ENCODE results near the gene TMEM131L.

Gene TMEM131L

DNA sequence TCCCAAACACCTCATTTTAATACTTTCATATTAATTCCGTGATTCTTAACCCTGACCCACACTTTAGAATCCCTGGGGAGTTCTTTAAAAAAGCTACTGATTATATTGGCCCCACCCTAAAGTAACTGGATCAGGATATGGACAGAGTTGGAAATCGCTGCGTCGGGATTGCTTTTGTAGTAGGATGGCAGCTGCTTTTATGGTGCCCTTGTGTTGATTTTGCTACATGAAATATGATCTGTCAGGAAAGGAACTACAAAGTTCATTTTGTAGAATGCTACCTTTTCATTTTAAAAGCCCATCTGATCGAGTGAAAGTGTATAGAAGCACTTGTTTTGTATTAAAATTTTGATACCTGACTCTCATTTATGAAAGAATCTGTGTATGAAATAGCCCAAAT lies 43.6 kb downstream of the TMEM131L start:
- H2BK12ac ChIP-seq (ENCODE audit: low read length in 2 of 2) = no peak overlapping the region
- no peak overlapping the region for H3K4me2 ChIP-seq (ENCODE audit: low read length, poor library complexity, severe bottlenecking)
- no peak overlapping the region for H2BK120ac ChIP-seq (ENCODE audit: low read depth, low read length)
- no peaks in the 10 kb centered on the region for H3K27me3 ChIP-seq (ENCODE audit: control insufficient read depth in 1 of 2, insufficient read depth in 1 of 2, low read length in 2 of 2)
- H3K14ac ChIP-seq (ENCODE audit: low read length in 2 of 2) = no peak overlapping the region
- H2BK15ac ChIP-seq (ENCODE audit: low read depth, poor library complexity, severe bottlenecking) = no peak overlapping the region
- no peak overlapping the region for H3K9ac ChIP-seq (ENCODE audit: low read length)
- H3K4me3 ChIP-seq (ENCODE audit: insufficient read depth in 1 of 2, low read depth in 1 of 2, low read length in 2 of 2) = no peak overlapping the region
- H4K91ac ChIP-seq (ENCODE audit: low read length) = no peak overlapping the region
- no peak overlapping the region for H2AK5ac ChIP-seq (ENCODE audit: low read length, severe bottlenecking)
- no peak overlapping the region for H3K23ac ChIP-seq (ENCODE audit: low read length in 2 of 2)
- H2AFZ ChIP-seq (ENCODE audit: low read depth, low read length) = no peak overlapping the region
- H4K8ac ChIP-seq (ENCODE audit: low read length) = no peak overlapping the region
- H2BK5ac ChIP-seq (ENCODE audit: low read depth, low read length, poor library complexity, severe bottlenecking) = no peak overlapping the region
- H3K18ac ChIP-seq (ENCODE audit: low read depth in 1 of 2, low read length in 2 of 2) = no peak overlapping the region
- no peak overlapping the region for H3K27ac ChIP-seq (ENCODE audit: low read length, poor library complexity, severe bottlenecking)
- peaks cover 2% of the 10 kb centered on the region for H3K4me1 ChIP-seq (ENCODE audit: control insufficient read depth, insufficient read depth, low read depth, low read length)
- H3K9me3 ChIP-seq (ENCODE audit: control insufficient read depth, low read length) = no peaks in the 10 kb centered on the region
- no peak for DNase-seq
- peaks cover 18% of the 10 kb centered on the region for H3K79me1 ChIP-seq (replicated peaks; ENCODE audit: low read length, poor library complexity, severe bottlenecking)
- H3K4ac ChIP-seq (ENCODE audit: low read depth in 1 of 2, low read length in 2 of 2) = no peak overlapping the region
- peaks cover 0 to 3% of the 10 kb centered on the region in 2 experiments for H3K36me3 ChIP-seq (ENCODE audit: control insufficient read depth in 1 of 2, insufficient read depth in 2 of 2, low read depth in 1 of 2, low read length in 2 of 2)
- WGBS = 90% methylated on average over 3 of the region's 5 CpGs

GRCh38 chr4:153510252-153511001 lies 44.3 kb downstream of the TMEM131L start:
- Histone ChIP-seq H3K14ac (ENCODE audit: low read length in 2 of 2) (no peak overlapping the region), H2BK120ac (ENCODE audit: low read depth, low read length) (no peak overlapping the region), H2AK5ac (ENCODE audit: low read length, severe bottlenecking) (no peak overlapping the region), H3K79me1 (replicated peaks; ENCODE audit: low read length, poor library complexity, severe bottlenecking) (peaks cover 18% of the 10 kb centered on the region), H2BK5ac (ENCODE audit: low read depth, low read length, poor library complexity, severe bottlenecking) (no peak overlapping the region), H3K9me3 (ENCODE audit: control insufficient read depth, low read length) (no peaks in the 10 kb centered on the region), H3K9ac (ENCODE audit: low read length) (no peak overlapping the region), H2BK12ac (ENCODE audit: low read length in 2 of 2) (no peak overlapping the region), H3K18ac (ENCODE audit: low read depth in 1 of 2, low read length in 2 of 2) (no peak overlapping the region), H2BK15ac (ENCODE audit: low read depth, poor library complexity, severe bottlenecking) (no peak overlapping the region), H3K4me2 (ENCODE audit: low read length, poor library complexity, severe bottlenecking) (no peak overlapping the region), H3K27ac (ENCODE audit: low read length, poor library complexity, severe bottlenecking) (no peak overlapping the region), H3K4me3 (ENCODE audit: insufficient read depth in 1 of 2, low read depth in 1 of 2, low read length in 2 of 2) (no peak overlapping the region), H3K27me3 (ENCODE audit: control insufficient read depth in 1 of 2, insufficient read depth in 1 of 2, low read length in 2 of 2) (no peaks in the 10 kb centered on the region), H4K91ac (ENCODE audit: low read length) (no peak overlapping the region), H3K4me1 (ENCODE audit: control insufficient read depth, insufficient read depth, low read depth, low read length) (peaks cover 4% of the 10 kb centered on the region), H3K36me3 (ENCODE audit: control insufficient read depth in 1 of 2, insufficient read depth in 2 of 2, low read depth in 1 of 2, low read length in 2 of 2) (peaks cover 0 to 3% of the 10 kb centered on the region in 2 experiments), H3K4ac (ENCODE audit: low read depth in 1 of 2, low read length in 2 of 2) (no peak overlapping the region), H3K23ac (ENCODE audit: low read length in 2 of 2) (no peak overlapping the region), H4K8ac (ENCODE audit: low read length) (no peak overlapping the region), H2AFZ (ENCODE audit: low read depth, low read length) (no peak overlapping the region)
- WGBS = 95% methylated on average over 6 of the region's 7 CpGs
- DNase-seq = no peak

DNA sequence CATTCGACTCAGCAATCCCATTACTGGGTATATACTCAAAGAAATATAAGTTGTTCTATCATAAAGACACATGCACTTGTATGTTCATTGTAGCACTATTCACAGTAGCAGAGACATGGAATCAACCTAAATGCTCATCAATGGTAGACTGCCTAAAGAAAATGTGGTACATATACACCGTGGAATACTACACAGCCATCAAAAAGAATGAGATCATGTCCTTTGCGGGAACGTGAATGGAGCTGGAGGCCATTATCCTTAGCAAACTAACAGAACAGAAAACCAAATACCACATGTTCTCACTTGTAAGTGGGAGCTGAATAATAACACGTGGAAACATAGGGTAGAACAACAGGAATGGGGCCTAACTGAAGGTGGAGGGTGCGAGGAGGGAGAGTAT lies 44.9 kb downstream of the TMEM131L start:
- H3K9me3 ChIP-seq (ENCODE audit: control insufficient read depth, low read length) = no peaks in the 10 kb centered on the region
- no peak overlapping the region for H3K4me3 ChIP-seq (ENCODE audit: insufficient read depth in 1 of 2, low read depth in 1 of 2, low read length in 2 of 2)
- no peak overlapping the region for H2BK15ac ChIP-seq (ENCODE audit: low read depth, poor library complexity, severe bottlenecking)
- no peak for DNase-seq
- peaks cover 18% of the 10 kb centered on the region for H3K79me1 ChIP-seq (replicated peaks; ENCODE audit: low read length, poor library complexity, severe bottlenecking)
- H3K18ac ChIP-seq (ENCODE audit: low read depth in 1 of 2, low read length in 2 of 2) = no peak overlapping the region
- H4K8ac ChIP-seq (ENCODE audit: low read length) = no peak overlapping the region
- no peak overlapping the region for H3K14ac ChIP-seq (ENCODE audit: low read length in 2 of 2)
- H4K91ac ChIP-seq (ENCODE audit: low read length) = no peak overlapping the region
- no peak overlapping the region for H3K9ac ChIP-seq (ENCODE audit: low read length)
- no peak overlapping the region for H2BK5ac ChIP-seq (ENCODE audit: low read depth, low read length, poor library complexity, severe bottlenecking)
- no peaks in the 10 kb centered on the region for H3K27me3 ChIP-seq (ENCODE audit: control insufficient read depth in 1 of 2, insufficient read depth in 1 of 2, low read length in 2 of 2)
- H2AK5ac ChIP-seq (ENCODE audit: low read length, severe bottlenecking) = no peak overlapping the region
- no peak overlapping the region for H3K4ac ChIP-seq (ENCODE audit: low read depth in 1 of 2, low read length in 2 of 2)
- H3K36me3 ChIP-seq (ENCODE audit: control insufficient read depth in 1 of 2, insufficient read depth in 2 of 2, low read depth in 1 of 2, low read length in 2 of 2) = peaks cover 0 to 3% of the 10 kb centered on the region in 2 experiments
- WGBS = 92% methylated on average over 2 of the region's 6 CpGs
- H3K4me2 ChIP-seq (ENCODE audit: low read length, poor library complexity, severe bottlenecking) = no peak overlapping the region
- H3K23ac ChIP-seq (ENCODE audit: low read length in 2 of 2) = peak overlapping the region in 1 of 2 experiments; percentile 59
- peaks cover 4% of the 10 kb centered on the region for H3K4me1 ChIP-seq (ENCODE audit: control insufficient read depth, insufficient read depth, low read depth, low read length)
- no peak overlapping the region for H2BK120ac ChIP-seq (ENCODE audit: low read depth, low read length)
- no peak overlapping the region for H2BK12ac ChIP-seq (ENCODE audit: low read length in 2 of 2)
- no peak overlapping the region for H3K27ac ChIP-seq (ENCODE audit: low read length, poor library complexity, severe bottlenecking)
- H2AFZ ChIP-seq (ENCODE audit: low read depth, low read length) = no peak overlapping the region

GRCh38 chr4:153512162-153512852 lies 46.1 kb downstream of the TMEM131L start:
- Histone ChIP-seq H3K4me2 (ENCODE audit: low read length, poor library complexity, severe bottlenecking) (no peak overlapping the region), H2AFZ (ENCODE audit: low read depth, low read length) (no peak overlapping the region), H3K23ac (ENCODE audit: low read length in 2 of 2) (no peak overlapping the region), H3K9ac (ENCODE audit: low read length) (no peak overlapping the region), H3K79me1 (replicated peaks; ENCODE audit: low read length, poor library complexity, severe bottlenecking) (peaks cover 15% of the 10 kb centered on the region), H3K4me3 (ENCODE audit: insufficient read depth in 1 of 2, low read depth in 1 of 2, low read length in 2 of 2) (no peak overlapping the region), H3K4ac (ENCODE audit: low read depth in 1 of 2, low read length in 2 of 2) (no peak overlapping the region), H3K27me3 (ENCODE audit: control insufficient read depth in 1 of 2, insufficient read depth in 1 of 2, low read length in 2 of 2) (no peaks in the 10 kb centered on the region), H3K18ac (ENCODE audit: low read depth in 1 of 2, low read length in 2 of 2) (no peak overlapping the region), H2BK15ac (ENCODE audit: low read depth, poor library complexity, severe bottlenecking) (no peak overlapping the region), H4K8ac (ENCODE audit: low read length) (no peak overlapping the region), H2BK12ac (ENCODE audit: low read length in 2 of 2) (no peak overlapping the region), H2BK120ac (ENCODE audit: low read depth, low read length) (no peak overlapping the region), H4K91ac (ENCODE audit: low read length) (no peak overlapping the region), H3K9me3 (ENCODE audit: control insufficient read depth, low read length) (no peaks in the 10 kb centered on the region), H2BK5ac (ENCODE audit: low read depth, low read length, poor library complexity, severe bottlenecking) (no peak overlapping the region), H3K36me3 (ENCODE audit: control insufficient read depth in 1 of 2, insufficient read depth in 2 of 2, low read depth in 1 of 2, low read length in 2 of 2) (no peaks in the 10 kb centered on the region), H3K14ac (ENCODE audit: low read length in 2 of 2) (no peak overlapping the region), H2AK5ac (ENCODE audit: low read length, severe bottlenecking) (no peak overlapping the region), H3K27ac (ENCODE audit: low read length, poor library complexity, severe bottlenecking) (no peak overlapping the region), H3K4me1 (ENCODE audit: control insufficient read depth, insufficient read depth, low read depth, low read length) (peaks cover 3% of the 10 kb centered on the region)
- WGBS = 64% methylated on average over 6 of the region's 7 CpGs
- DNase-seq = no peak
